H1 (cell line): ENCODE results near the gene FBP1.

Experiments
- CEBPB ChIP-seq: IDR thresholded peaks from 2 replicates; pipeline ENCODE4 v1.6.1; 2012; ENCODE audit warnings: low read depth, low read length
- CHD2 ChIP-seq: IDR thresholded peaks from 2 replicates; pipeline ENCODE4 v1.6.1; 2012; ENCODE audit warnings: low read length, improper control_type of control experiment
- EZH2 ChIP-seq: fragments of 200-600 bp; sonication (generic); IDR thresholded peaks from 2 replicates; pipeline ENCODE4 v1.7.1; 2012; ENCODE audit warnings: low read depth, mild to moderate bottlenecking, moderate library complexity, low read length, inconsistent platforms; ENCODE audit not compliant: severe bottlenecking
- HDAC6 ChIP-seq: IDR thresholded peaks from one replicate; pipeline ENCODE4 v1.7.1; 2012; ENCODE audit warnings: low read depth, mild to moderate bottlenecking, inconsistent platforms, low read length, moderate library complexity
- POLR2A ChIP-seq, 2 experiments: IDR thresholded peaks; 1 replicate in 1 of 2; 2 replicates in 1 of 2; pipeline ENCODE4 v1.6.1; 2011; ENCODE audit warnings: low read depth in 2 of 2, low read length in 2 of 2, mild to moderate bottlenecking in 2 of 2; ENCODE audit errors: control extremely low read depth in 1 of 2
- POLR2AphosphoS5 ChIP-seq: IDR thresholded peaks from 2 replicates; pipeline ENCODE4 v1.6.1; 2011; ENCODE audit warnings: low read depth, low read length
- RAD21 ChIP-seq, 2 experiments: IDR thresholded peaks in 1 of 2; conservative IDR thresholded peaks in 1 of 2; 2 replicates each; pipeline ENCODE4 v1.6.1; 2011; ENCODE audit warnings: low read depth in 2 of 2, low read length in 2 of 2, improper control_type of control experiment in 1 of 2, inconsistent platforms in 1 of 2, mild to moderate bottlenecking in 1 of 2, moderate library complexity in 1 of 2
- TCF12 ChIP-seq: IDR thresholded peaks from 2 replicates; pipeline ENCODE4 v1.6.1; 2011; ENCODE audit warnings: low read depth, mild to moderate bottlenecking, low read length
- YY1 ChIP-seq: IDR thresholded peaks from 2 replicates; pipeline ENCODE4 v1.6.1; 2011; ENCODE audit warnings: low read depth, mild to moderate bottlenecking, low read length
- TF ChIP-seq, protein P1 (sequence below), 3 experiments: IDR thresholded peaks; 1 replicate in 2 of 3; 2 replicates in 1 of 3; pipeline versions ENCODE4 v1.5.1 to v1.6.1; 2011; ENCODE audit warnings: low read length in 3 of 3, mild to moderate bottlenecking in 3 of 3, inconsistent platforms in 2 of 3, low read depth in 1 of 3, moderate library complexity in 1 of 3; ENCODE audit not compliant: insufficient read depth in 1 of 3; ENCODE audit errors: control extremely low read depth in 1 of 3

DNA sequence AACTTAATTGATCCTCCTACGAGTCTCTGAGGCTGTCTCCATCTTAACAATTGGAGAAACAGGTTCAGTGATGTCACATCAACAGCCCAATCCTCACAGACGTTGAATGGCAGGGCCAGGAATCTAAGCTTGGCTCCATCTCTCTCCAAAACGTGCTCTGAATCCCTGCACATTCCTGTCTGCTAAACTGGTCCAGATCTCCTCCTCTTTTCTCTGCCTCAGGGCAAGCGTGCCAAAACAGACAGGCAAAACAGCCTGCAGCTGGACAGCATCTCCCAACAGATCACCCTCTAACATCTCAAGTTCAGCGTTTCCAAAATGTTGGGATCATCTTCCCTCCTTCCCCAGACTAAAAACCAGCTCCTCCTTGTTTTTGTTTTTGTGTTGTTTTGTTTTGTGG lies 6.6 kb downstream of the FBP1 start:
- TF ChIP-seq POLR2AphosphoS5 (no peak), POLR2A (IDR thresholded peaks at IDR 0.05; ENCODE audit: control extremely low read depth in 1 of 2, low read depth in 2 of 2, low read length in 2 of 2) (no peak), TCF12 (no peak), HDAC6 (no peak), CHD2 (no peak), RAD21 (IDR thresholded peaks at IDR 0.05 in 1 of 2, conservative IDR thresholded peaks at IDR 0.05 in 1 of 2; ENCODE audit: low read depth in 2 of 2, low read length in 2 of 2) (no peak), YY1 (no peak), EZH2 (no peak), CEBPB (no peak)
- TF ChIP-seq, protein P1, sequence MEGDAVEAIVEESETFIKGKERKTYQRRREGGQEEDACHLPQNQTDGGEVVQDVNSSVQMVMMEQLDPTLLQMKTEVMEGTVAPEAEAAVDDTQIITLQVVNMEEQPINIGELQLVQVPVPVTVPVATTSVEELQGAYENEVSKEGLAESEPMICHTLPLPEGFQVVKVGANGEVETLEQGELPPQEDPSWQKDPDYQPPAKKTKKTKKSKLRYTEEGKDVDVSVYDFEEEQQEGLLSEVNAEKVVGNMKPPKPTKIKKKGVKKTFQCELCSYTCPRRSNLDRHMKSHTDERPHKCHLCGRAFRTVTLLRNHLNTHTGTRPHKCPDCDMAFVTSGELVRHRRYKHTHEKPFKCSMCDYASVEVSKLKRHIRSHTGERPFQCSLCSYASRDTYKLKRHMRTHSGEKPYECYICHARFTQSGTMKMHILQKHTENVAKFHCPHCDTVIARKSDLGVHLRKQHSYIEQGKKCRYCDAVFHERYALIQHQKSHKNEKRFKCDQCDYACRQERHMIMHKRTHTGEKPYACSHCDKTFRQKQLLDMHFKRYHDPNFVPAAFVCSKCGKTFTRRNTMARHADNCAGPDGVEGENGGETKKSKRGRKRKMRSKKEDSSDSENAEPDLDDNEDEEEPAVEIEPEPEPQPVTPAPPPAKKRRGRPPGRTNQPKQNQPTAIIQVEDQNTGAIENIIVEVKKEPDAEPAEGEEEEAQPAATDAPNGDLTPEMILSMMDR (IDR thresholded peaks at IDR 0.05; ENCODE audit: control extremely low read depth in 1 of 3, insufficient read depth in 1 of 3, low read depth in 1 of 3, low read length in 3 of 3): no peak
